HEK293 (cell line): ENCODE results near the gene RTL1.

Source experiments
- CTCF ChIA-PET: fragments of 350-600 bp; formaldehyde crosslinking; extraction: SDS; loops from one replicate; lab custom pipeline; 2021; ENCODE audit warnings: antibody characterized with exemption; lab: Yijun Ruan, JAX
- POLR2A ChIA-PET: fragments of 300-600 bp; formaldehyde crosslinking; extraction: SDS; loops from one replicate; lab custom pipeline; 2020; ENCODE audit warnings: antibody characterized with exemption, inconsistent platforms; lab: Yijun Ruan, JAX
- H3K27ac ChIP-seq: fragments of 200-500 bp; sonication (Bioruptor generic); 2 replicates; pipeline ENCODE4 v1.5.1; 2014; ENCODE audit warnings: low read depth, low read length, control low read depth, inconsistent platforms; ENCODE audit errors: extremely low read depth
- H3K36me3 ChIP-seq, 2 experiments: fragments of 200-500 bp in 1 of 2; sonication (Bioruptor generic) in 1 of 2; 1 replicate in 1 of 2; 2 replicates in 1 of 2; pipeline ENCODE4 v1.5.1; 2014 to 2017; ENCODE audit warnings: inconsistent platforms in 2 of 2, low read length in 2 of 2; ENCODE audit not compliant: control insufficient read depth in 2 of 2, insufficient read depth in 1 of 2
- H3K4me1 ChIP-seq: fragments of 200-500 bp; sonication (Bioruptor generic); 2 replicates; pipeline ENCODE4 v1.5.1; 2014; ENCODE audit warnings: mild to moderate bottlenecking, low read length, inconsistent platforms; ENCODE audit not compliant: control insufficient read depth, insufficient read depth
- H3K4me3 ChIP-seq: 2 replicates; pipeline ENCODE4 v1.5.1; 2011; ENCODE audit warnings: low read depth, mild to moderate bottlenecking, control low read depth, low read length, moderate library complexity
- H3K9me3 ChIP-seq: fragments of 200-500 bp; sonication (Bioruptor generic); 2 replicates; pipeline ENCODE4 v1.5.1; 2014; ENCODE audit warnings: low read depth, low read length, inconsistent platforms; ENCODE audit not compliant: control insufficient read depth, insufficient read depth
- CTCF ChIP-seq: fragments of 450-650 bp; formaldehyde crosslinking; IDR thresholded peaks from 2 replicates; pipeline ENCODE4 v1.5.1; 2016; ENCODE audit warnings: missing biosample characterization, missing genetic modification characterization
- EGR2 ChIP-seq: fragments of 450-650 bp; formaldehyde crosslinking; IDR thresholded peaks from 2 replicates; pipeline ENCODE4 v1.5.1; 2016; ENCODE audit warnings: low read depth, missing biosample characterization, missing genetic modification characterization
- INSM2 ChIP-seq: fragments of 450-650 bp; formaldehyde crosslinking; IDR thresholded peaks from 2 replicates; pipeline ENCODE4 v1.5.1; 2016; ENCODE audit warnings: missing biosample characterization, missing genetic modification characterization
- REPIN1 ChIP-seq: fragments of 450-650 bp; formaldehyde crosslinking; IDR thresholded peaks from 2 replicates; pipeline ENCODE4 v1.5.1; 2017; ENCODE audit warnings: missing biosample characterization, missing genetic modification characterization, low read depth
- SP7 ChIP-seq: fragments of 450-650 bp; formaldehyde crosslinking; IDR thresholded peaks from 2 replicates; pipeline ENCODE4 v1.5.1; 2016; ENCODE audit warnings: missing biosample characterization, missing genetic modification characterization
- ZBTB6 ChIP-seq: fragments of 450-650 bp; formaldehyde crosslinking; IDR thresholded peaks from 2 replicates; pipeline ENCODE4 v1.5.1; 2017; ENCODE audit warnings: missing biosample characterization, missing genetic modification characterization
- ZNF133 ChIP-seq: fragments of 450-650 bp; formaldehyde crosslinking; IDR thresholded peaks from 2 replicates; pipeline ENCODE4 v1.5.1; 2016; ENCODE audit warnings: missing biosample characterization, missing genetic modification characterization
- ZNF174 ChIP-seq: fragments of 450-650 bp; formaldehyde crosslinking; IDR thresholded peaks from 2 replicates; pipeline ENCODE4 v1.5.0; 2017; ENCODE audit warnings: missing biosample characterization, mild to moderate bottlenecking, missing genetic modification characterization
- ZNF18 ChIP-seq: fragments of 450-650 bp; formaldehyde crosslinking; IDR thresholded peaks from 2 replicates; pipeline ENCODE4 v1.5.1; 2016; ENCODE audit warnings: missing biosample characterization, missing genetic modification characterization
- ZNF2 ChIP-seq: fragments of 450-650 bp; formaldehyde crosslinking; IDR thresholded peaks from 2 replicates; pipeline ENCODE4 v1.5.1; 2016; ENCODE audit warnings: missing biosample characterization, missing genetic modification characterization
- ZNF23 ChIP-seq: fragments of 450-650 bp; formaldehyde crosslinking; IDR thresholded peaks from 2 replicates; pipeline ENCODE4 v1.5.1; 2016; ENCODE audit warnings: missing biosample characterization, missing genetic modification characterization, borderline replicate concordance
- ZNF335 ChIP-seq: fragments of 450-650 bp; formaldehyde crosslinking; conservative IDR thresholded peaks from 2 replicates; pipeline ENCODE4 v1.5.1; 2016; ENCODE audit warnings: missing biosample characterization, missing genetic modification characterization
- ZNF341 ChIP-seq: fragments of 450-650 bp; formaldehyde crosslinking; IDR thresholded peaks from 2 replicates; pipeline ENCODE4; 2016; ENCODE audit warnings: low read depth, missing biosample characterization, missing genetic modification characterization
- ZNF398 ChIP-seq: fragments of 450-650 bp; formaldehyde crosslinking; IDR thresholded peaks from 2 replicates; pipeline ENCODE4 v1.5.1; 2017; ENCODE audit warnings: missing biosample characterization, missing genetic modification characterization
- ZNF530 ChIP-seq: fragments of 450-650 bp; formaldehyde crosslinking; IDR thresholded peaks from 2 replicates; pipeline ENCODE4 v1.5.1; 2016; ENCODE audit warnings: low read depth, missing biosample characterization, missing genetic modification characterization
- ZNF548 ChIP-seq: fragments of 450-650 bp; formaldehyde crosslinking; IDR thresholded peaks from 2 replicates; pipeline ENCODE4 v1.5.1; 2016; ENCODE audit warnings: missing biosample characterization, missing genetic modification characterization
- ZNF549 ChIP-seq: fragments of 450-650 bp; IDR thresholded peaks from 2 replicates; pipeline ENCODE4 v1.5.1; 2018; ENCODE audit warnings: missing biosample characterization, missing genetic modification characterization, mild to moderate bottlenecking, inconsistent platforms, moderate library complexity
- ZSCAN16 ChIP-seq: fragments of 450-650 bp; formaldehyde crosslinking; IDR thresholded peaks from 2 replicates; pipeline ENCODE4 v1.5.1; 2016; ENCODE audit warnings: missing biosample characterization, missing genetic modification characterization

RTL1 gene

GRCh38 chr14:100880271-100881101 is 23.0 kb downstream of the RTL1 start:
- CTCF ChIA-PET, result no interaction called here
- Histone ChIP-seq H3K4me3 (no peak overlapping the region), H3K27ac (no peak overlapping the region), H3K36me3 (no peaks in the 10 kb centered on the region)
- POLR2A ChIA-PET, result no interaction called here
- TF ChIP-seq INSM2 (tag by site-specific recombination) (no peak), REPIN1 (no peak), ZNF549 (tag by site-specific recombination) (no peak), ZNF23 (tag by site-specific recombination) (no peak), ZSCAN16 (tag by site-specific recombination) (no peak), ZBTB6 (tag by site-specific recombination) (no peak), ZNF398 (no peak), ZNF174 (no peak), SP7 (tag by site-specific recombination) (no peak)
- TF ChIP-seq, all 188 proteins: peak for 0
- Histone ChIP-seq H3K9me3 (no peaks in the 10 kb centered on the region), H3K4me1 (no peaks in the 10 kb centered on the region)

- H3K36me3 ChIP-seq, result no peaks in the 10 kb centered on the region
- TF ChIP-seq CTCF (tag by site-specific recombination) (no peak), ZBTB6 (tag by site-specific recombination) (no peak), ZNF530 (tag by site-specific recombination) (no peak), ZNF18 (tag by site-specific recombination) (no peak), ZNF335 (tag by site-specific recombination) (no peak), ZNF341 (tag by site-specific recombination) (no peak), ZNF548 (no peak), ZNF2 (no peak), EGR2 (no peak), ZNF133 (no peak), SP7 (tag by site-specific recombination) (no peak)
- TF ChIP-seq, all 188 proteins: peak for 0
- H3K27ac ChIP-seq, result no peak overlapping the region
- ChIA-PET POLR2A (no interaction called here), CTCF (no interaction called here)
- H3K9me3 ChIP-seq, result no peaks in the 10 kb centered on the region
- H3K4me1 ChIP-seq, result no peaks in the 10 kb centered on the region
- H3K4me3 ChIP-seq, result no peak overlapping the region
These were observed 23.7 kb downstream of the RTL1 start for GRCh38 chr14:100879782-100880181.
